Gastroesophageal sphincter (tissue), 4 donors: ENCODE results near the gene KIRREL3. TPM values are rescaled to one million over a fixed set of nuclear protein-coding genes. Genes with fewer than 3 reads are reported as not detected.

Experiments used
- ATAC-seq: fragments of 150-250 bp; one replicate; pipeline ENCODE4 v1.9.1; 2016; ENCODE audit warnings: mild to moderate bottlenecking, moderate library complexity
- H3K27ac ChIP-seq, 4 donors: fragments of 200-600 bp; sonication (generic) in 3 of 4; 1 replicate in 3 of 4; 2 replicates in 1 of 4; pipeline ENCODE4 v1.5.1; 2016 to 2019
- H3K27me3 ChIP-seq: fragments of 200-600 bp; sonication (generic); one replicate; pipeline ENCODE4 v1.5.1; 2019
- H3K36me3 ChIP-seq, 2 donors: fragments of 200-600 bp; sonication (generic); one replicate each; pipeline ENCODE4 v1.5.1; 2019; ENCODE audit warnings: control low read depth in 1 of 2
- H3K4me1 ChIP-seq, 3 donors: fragments of 200-600 bp; sonication (generic); 1 replicate in 2 of 3; 2 replicates in 1 of 3; pipeline ENCODE4 v1.5.1; 2016 to 2019; ENCODE audit warnings: control low read depth in 2 of 3
- H3K4me3 ChIP-seq, 2 donors: fragments of 200-600 bp; sonication (generic); one replicate each; pipeline ENCODE4 v1.5.1; 2019; ENCODE audit warnings: mild to moderate bottlenecking in 1 of 2, moderate library complexity in 1 of 2
- H3K9me3 ChIP-seq, 3 donors: fragments of 200-600 bp; sonication (generic); one replicate each; pipeline ENCODE4 v1.5.1; 2017 to 2019; ENCODE audit warnings: control low read depth in 2 of 3
- EP300 ChIP-seq: sonication (generic); formaldehyde crosslinking; IDR thresholded peaks from one replicate; pipeline ENCODE4 v1.6.1; 2017; ENCODE audit warnings: antibody characterized with exemption, mild to moderate bottlenecking
- POLR2A ChIP-seq, 2 donors: fragments of 450-650 bp; IDR thresholded peaks; one replicate each; pipeline ENCODE4 v1.6.1; 2017; ENCODE audit warnings: antibody characterized with exemption in 2 of 2, mild to moderate bottlenecking in 2 of 2, moderate library complexity in 1 of 2
- POLR2AphosphoS5 ChIP-seq: sonication (generic); formaldehyde crosslinking; IDR thresholded peaks from one replicate; pipeline ENCODE4 v1.6.1; 2017; ENCODE audit warnings: antibody characterized with exemption
- WGBS, 2 donors: methylation state at CpG; one replicate each; pipeline ENCODE4 v1.1.5; 2018; ENCODE audit warnings: low coverage in 1 of 2; 5-methylcytosine and 5-hydroxymethylcytosine counted together
- total RNA-seq, 4 donors: library from RNA; depleted of rRNA; stranded (reverse); fragments of >200 nt; gene quantifications; one replicate each; pipeline ENCODE4 v1.1.0, GENCODE V29; 2016
- TF ChIP-seq, protein P1 (sequence below), 4 experiments: fragments of 200-600 bp in 2 of 4; fragments of 450-650 bp in 2 of 4; sonication (generic) in 1 of 4; IDR thresholded peaks; one replicate each; pipeline ENCODE4 v1.5.1; 2017 to 2019; ENCODE audit warnings: antibody characterized with exemption in 4 of 4, mild to moderate bottlenecking in 2 of 4, moderate library complexity in 2 of 4

KIRREL3 gene
- total RNA-seq, 4 donors from 2014 or later: 0.54 to 3.9 (median 1.4) TPM

- ATAC-seq: no peak
- WGBS, 2 donors: 47 to 77% methylated on average over 2 to 3 of the region's 3 CpGs
- H3K27me3 ChIP-seq: no peaks in the 10 kb centered on the region
- no peak overlapping the region for H3K27ac ChIP-seq
- H3K9me3 ChIP-seq: no peaks in the 10 kb centered on the region
- H3K4me3 ChIP-seq: no peak overlapping the region
- no peaks in the 10 kb centered on the region for H3K36me3 ChIP-seq
- TF ChIP-seq POLR2A (IDR thresholded peaks at IDR 0.05): no peak
- no peak for TF ChIP-seq POLR2AphosphoS5
- TF ChIP-seq, protein P1, sequence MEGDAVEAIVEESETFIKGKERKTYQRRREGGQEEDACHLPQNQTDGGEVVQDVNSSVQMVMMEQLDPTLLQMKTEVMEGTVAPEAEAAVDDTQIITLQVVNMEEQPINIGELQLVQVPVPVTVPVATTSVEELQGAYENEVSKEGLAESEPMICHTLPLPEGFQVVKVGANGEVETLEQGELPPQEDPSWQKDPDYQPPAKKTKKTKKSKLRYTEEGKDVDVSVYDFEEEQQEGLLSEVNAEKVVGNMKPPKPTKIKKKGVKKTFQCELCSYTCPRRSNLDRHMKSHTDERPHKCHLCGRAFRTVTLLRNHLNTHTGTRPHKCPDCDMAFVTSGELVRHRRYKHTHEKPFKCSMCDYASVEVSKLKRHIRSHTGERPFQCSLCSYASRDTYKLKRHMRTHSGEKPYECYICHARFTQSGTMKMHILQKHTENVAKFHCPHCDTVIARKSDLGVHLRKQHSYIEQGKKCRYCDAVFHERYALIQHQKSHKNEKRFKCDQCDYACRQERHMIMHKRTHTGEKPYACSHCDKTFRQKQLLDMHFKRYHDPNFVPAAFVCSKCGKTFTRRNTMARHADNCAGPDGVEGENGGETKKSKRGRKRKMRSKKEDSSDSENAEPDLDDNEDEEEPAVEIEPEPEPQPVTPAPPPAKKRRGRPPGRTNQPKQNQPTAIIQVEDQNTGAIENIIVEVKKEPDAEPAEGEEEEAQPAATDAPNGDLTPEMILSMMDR (IDR thresholded peaks at IDR 0.05): no peak
- TF ChIP-seq EP300: no peak
- no peaks in the 10 kb centered on the region for H3K4me1 ChIP-seq
These were observed 98.8 kb downstream of the KIRREL3 start for GRCh38 chr11:126901783-126902182.

GRCh38 chr11:126899961-126900748 lies 100.4 kb downstream of the KIRREL3 start:
- peaks cover 0 to 12% (median 0%) of the 10 kb centered on the region in 3 donors for H3K9me3 ChIP-seq
- ATAC-seq: no peak
- no peaks in the 10 kb centered on the region for H3K4me1 ChIP-seq
- no peak for TF ChIP-seq EP300
- TF ChIP-seq, protein P1 (IDR thresholded peaks at IDR 0.05): no peak
- TF ChIP-seq POLR2A (IDR thresholded peaks at IDR 0.05): no peak
- TF ChIP-seq POLR2AphosphoS5: no peak
- no peak overlapping the region for H3K27ac ChIP-seq
- no peaks in the 10 kb centered on the region for H3K36me3 ChIP-seq
- WGBS, 2 donors: 70 to 76% methylated on average over 4 to 5 of the region's 5 CpGs
- H3K27me3 ChIP-seq: peaks cover 4% of the 10 kb centered on the region
- no peak overlapping the region for H3K4me3 ChIP-seq

- peaks cover 0 to 12% (median 0%) of the 10 kb centered on the region in 3 donors for H3K9me3 ChIP-seq
- H3K4me3 ChIP-seq: no peak overlapping the region
- ATAC-seq: no peak
- H3K4me1 ChIP-seq: no peaks in the 10 kb centered on the region
- peaks cover 4% of the 10 kb centered on the region for H3K27me3 ChIP-seq
- H3K27ac ChIP-seq: no peak overlapping the region
- TF ChIP-seq POLR2A (IDR thresholded peaks at IDR 0.05) (no peak), POLR2AphosphoS5 (no peak), EP300 (no peak)
- TF ChIP-seq, protein P1 (IDR thresholded peaks at IDR 0.05): no peak
- no peaks in the 10 kb centered on the region for H3K36me3 ChIP-seq
- 69% methylated on average over 2 to 3 of the region's 3 CpGs for WGBS, 2 donors
These were observed 101.8 kb downstream of the KIRREL3 start for GRCh38 chr11:126898802-126899201.

- peaks cover 0 to 12% (median 0%) of the 10 kb centered on the region in 3 donors for H3K9me3 ChIP-seq
- no peak for ATAC-seq
- peaks cover 4% of the 10 kb centered on the region for H3K27me3 ChIP-seq
- H3K4me1 ChIP-seq: no peaks in the 10 kb centered on the region
- no peak overlapping the region for H3K4me3 ChIP-seq
- no peaks in the 10 kb centered on the region for H3K36me3 ChIP-seq
- 77 to 88% methylated on average over 2 of the region's 2 CpGs for WGBS, 2 donors
- H3K27ac ChIP-seq: no peak overlapping the region
- TF ChIP-seq POLR2AphosphoS5 (no peak), POLR2A (IDR thresholded peaks at IDR 0.05) (no peak)
- TF ChIP-seq, protein P1 (IDR thresholded peaks at IDR 0.05): no peak
These were observed 103.1 kb downstream of the KIRREL3 start for GRCh38 chr11:126897430-126897829.

DNA sequence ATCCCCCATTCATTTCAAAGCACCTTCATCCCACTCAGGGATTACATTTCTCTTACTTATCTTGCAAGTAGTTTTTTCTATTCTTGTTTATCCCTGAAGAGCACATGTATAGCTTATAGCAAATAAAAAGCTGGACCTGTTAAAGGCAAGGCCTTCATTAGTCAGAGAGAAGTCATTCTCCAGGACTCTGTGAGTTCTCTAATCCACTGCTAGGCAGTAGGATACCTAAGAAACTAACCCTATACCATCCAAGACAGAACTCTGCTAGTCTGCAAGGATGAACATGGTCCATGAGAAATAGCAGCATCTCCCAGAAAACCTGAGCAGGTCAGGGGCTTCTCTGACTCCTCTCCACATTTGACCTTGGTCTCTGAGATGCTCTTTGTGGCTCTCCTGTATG lies 104.5 kb downstream of the KIRREL3 start:
- H3K4me1 ChIP-seq: peaks cover 0 to 9% (median 0%) of the 10 kb centered on the region in 3 donors
- no peak overlapping the region for H3K27ac ChIP-seq
- no peaks in the 10 kb centered on the region for H3K36me3 ChIP-seq
- H3K27me3 ChIP-seq: peaks cover 4% of the 10 kb centered on the region
- peaks cover 0 to 12% (median 0%) of the 10 kb centered on the region in 3 donors for H3K9me3 ChIP-seq
- no peak for ATAC-seq
- no peak overlapping the region for H3K4me3 ChIP-seq
- TF ChIP-seq POLR2A (IDR thresholded peaks at IDR 0.05) (no peak), EP300 (no peak), POLR2AphosphoS5 (no peak)
- TF ChIP-seq, protein P1 (IDR thresholded peaks at IDR 0.05): no peak
